Osteoblast (primary cell): Measurements from ENCODE around the gene CALN1. TPM values are rescaled to one million over a fixed set of nuclear protein-coding genes. Genes with fewer than 3 reads are reported as not detected.

ENCODE experiments used
- DNase-seq: peaks from one replicate; pipeline ENCODE4 v3.0.0; 2011; ENCODE audit warnings: low spot score, mixed read lengths; ENCODE audit not compliant: insufficient read length; ENCODE audit errors: missing footprints
- H2AFZ ChIP-seq: 2 replicates; pipeline ENCODE4 v1.6.0; 2011; ENCODE audit warnings: mild to moderate bottlenecking, low read length
- H3K27ac ChIP-seq: 2 replicates; pipeline ENCODE4 v1.5.1; 2011; ENCODE audit warnings: mild to moderate bottlenecking, low read depth, low read length, moderate library complexity
- H3K27me3 ChIP-seq: 2 replicates; pipeline ENCODE4 v1.6.0; 2012; ENCODE audit warnings: mild to moderate bottlenecking, control low read depth, inconsistent platforms, low read length, moderate library complexity; ENCODE audit not compliant: insufficient read depth
- H3K36me3 ChIP-seq: 2 replicates; pipeline ENCODE4 v1.5.1; 2011; ENCODE audit warnings: mild to moderate bottlenecking, low read length, control low read depth, moderate library complexity; ENCODE audit not compliant: insufficient read depth
- H3K4me1 ChIP-seq: 2 replicates; pipeline ENCODE4 v1.5.1; 2011; ENCODE audit warnings: mild to moderate bottlenecking, low read length, control low read depth, moderate library complexity; ENCODE audit not compliant: insufficient read depth
- H3K4me2 ChIP-seq: 2 replicates; pipeline ENCODE4 v1.6.0; 2011; ENCODE audit warnings: mild to moderate bottlenecking, low read length; ENCODE audit not compliant: insufficient read depth
- H3K4me3 ChIP-seq: fragments of 200-600 bp; sonication (generic); 3 replicates; pipeline ENCODE4 v1.5.1; 2012; ENCODE audit warnings: mild to moderate bottlenecking, low read length, inconsistent platforms; ENCODE audit not compliant: insufficient read depth
- H3K79me2 ChIP-seq: 2 replicates; pipeline ENCODE4 v1.6.0; 2012; ENCODE audit warnings: mild to moderate bottlenecking, low read length, control low read depth, inconsistent platforms; ENCODE audit not compliant: insufficient read depth
- H3K9me3 ChIP-seq: 2 replicates; pipeline ENCODE4 v1.5.1; 2011; ENCODE audit warnings: low read depth, low read length, control low read depth
- H4K20me1 ChIP-seq: 2 replicates; pipeline ENCODE4 v1.6.0; 2012; ENCODE audit warnings: mild to moderate bottlenecking, low read length, control low read depth; ENCODE audit not compliant: insufficient read depth
- small RNA-seq: library from RNA; depleted of rRNA; stranded (forward); fragments of <200 nt; gene quantifications from one replicate; pipeline ENCODE3, GENCODE V24; 2012
- total RNA-seq: library from RNA; depleted of rRNA; stranded (reverse); fragments of >200 nt; gene quantifications from 2 replicates; pipeline ENCODE4 v1.2.3, GENCODE V29; 2012
- TF ChIP-seq, protein P1 (sequence below): IDR thresholded peaks from 2 replicates; pipeline ENCODE4 v1.5.1; 2011; ENCODE audit warnings: mild to moderate bottlenecking, low read depth, low read length, moderate library complexity; ENCODE audit errors: extremely low read depth

Gene CALN1
- total RNA-seq, 1 donor, result not detected

DNA sequence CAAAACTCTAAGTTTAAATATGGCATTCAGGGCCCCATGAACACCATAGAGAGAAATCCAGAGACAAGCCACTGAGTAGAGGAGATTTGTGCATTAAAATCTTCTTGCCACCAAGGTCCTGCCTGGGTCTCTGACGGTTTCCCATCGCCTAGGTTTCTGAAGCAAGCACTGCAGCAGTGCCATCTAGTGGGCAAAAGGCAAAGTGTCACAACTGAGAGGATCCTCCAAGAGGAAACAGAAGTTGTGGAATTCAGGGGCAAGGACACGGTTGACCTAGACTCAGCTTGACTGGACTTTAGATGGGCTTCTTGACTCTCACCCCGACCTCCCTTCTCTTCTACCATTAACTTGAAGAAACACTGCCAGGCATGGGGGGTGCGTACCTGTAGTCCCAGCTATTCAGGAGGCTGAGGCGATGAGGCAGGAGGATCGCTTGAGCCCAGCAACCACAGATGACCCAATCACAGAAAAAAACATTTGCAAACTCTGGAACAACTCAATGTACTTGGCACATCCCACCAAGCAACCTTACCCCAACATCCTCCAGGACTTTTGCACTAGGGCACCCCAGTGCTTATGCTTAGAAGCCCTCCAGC is 676.1 kb downstream of the CALN1 start:
- no peaks in the 10 kb centered on the region for H4K20me1 ChIP-seq
- TF ChIP-seq, protein P1, sequence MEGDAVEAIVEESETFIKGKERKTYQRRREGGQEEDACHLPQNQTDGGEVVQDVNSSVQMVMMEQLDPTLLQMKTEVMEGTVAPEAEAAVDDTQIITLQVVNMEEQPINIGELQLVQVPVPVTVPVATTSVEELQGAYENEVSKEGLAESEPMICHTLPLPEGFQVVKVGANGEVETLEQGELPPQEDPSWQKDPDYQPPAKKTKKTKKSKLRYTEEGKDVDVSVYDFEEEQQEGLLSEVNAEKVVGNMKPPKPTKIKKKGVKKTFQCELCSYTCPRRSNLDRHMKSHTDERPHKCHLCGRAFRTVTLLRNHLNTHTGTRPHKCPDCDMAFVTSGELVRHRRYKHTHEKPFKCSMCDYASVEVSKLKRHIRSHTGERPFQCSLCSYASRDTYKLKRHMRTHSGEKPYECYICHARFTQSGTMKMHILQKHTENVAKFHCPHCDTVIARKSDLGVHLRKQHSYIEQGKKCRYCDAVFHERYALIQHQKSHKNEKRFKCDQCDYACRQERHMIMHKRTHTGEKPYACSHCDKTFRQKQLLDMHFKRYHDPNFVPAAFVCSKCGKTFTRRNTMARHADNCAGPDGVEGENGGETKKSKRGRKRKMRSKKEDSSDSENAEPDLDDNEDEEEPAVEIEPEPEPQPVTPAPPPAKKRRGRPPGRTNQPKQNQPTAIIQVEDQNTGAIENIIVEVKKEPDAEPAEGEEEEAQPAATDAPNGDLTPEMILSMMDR, result peak; percentile 92
- no peak overlapping the region for H2AFZ ChIP-seq
- no peak overlapping the region for H3K4me3 ChIP-seq
- H3K4me2 ChIP-seq, result no peak overlapping the region
- no peaks in the 10 kb centered on the region for H3K79me2 ChIP-seq
- no peaks in the 10 kb centered on the region for H3K4me1 ChIP-seq
- no peaks in the 10 kb centered on the region for H3K36me3 ChIP-seq
- H3K27me3 ChIP-seq, result no peaks in the 10 kb centered on the region
- H3K9me3 ChIP-seq, result no peaks in the 10 kb centered on the region
- DNase-seq, result peak; percentile 93
- no peak overlapping the region for H3K27ac ChIP-seq

DNA sequence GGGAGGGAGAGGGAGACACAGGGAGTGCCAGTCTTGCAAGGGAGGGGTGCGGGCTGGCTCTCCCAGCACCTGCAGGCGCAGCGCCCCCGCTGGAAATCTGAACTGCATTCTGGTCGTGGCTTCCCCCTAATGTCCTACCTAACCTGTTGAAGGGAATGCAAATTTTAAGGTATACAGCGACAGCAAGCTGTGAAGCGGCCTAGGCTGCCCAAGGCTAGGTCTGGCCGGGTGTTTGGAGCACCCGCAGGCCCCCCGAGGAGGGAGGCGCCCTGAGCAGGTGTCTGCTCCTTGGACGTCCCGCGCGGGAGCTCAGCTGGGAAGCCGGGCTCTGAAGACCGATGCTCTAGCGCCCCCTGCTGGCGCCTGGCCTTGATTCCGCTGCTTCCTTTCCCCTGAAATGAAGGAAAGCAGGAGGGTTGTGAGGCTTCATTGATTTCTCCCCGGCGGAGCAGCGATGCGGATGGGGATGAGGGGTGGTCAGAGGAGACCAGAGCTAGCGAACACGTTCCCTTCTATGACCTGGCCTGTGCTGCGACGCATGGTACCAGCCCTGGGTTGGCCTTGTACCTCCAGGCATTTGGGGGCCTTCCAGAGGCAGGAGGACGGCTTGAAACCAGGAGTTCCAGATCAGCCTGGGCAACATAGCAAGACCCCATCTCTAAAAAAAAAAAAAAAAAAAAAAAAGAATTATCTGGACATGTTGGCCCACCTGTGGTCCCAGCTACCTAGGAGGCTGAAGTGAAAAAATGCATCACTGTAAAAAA is 678.8 kb downstream of the CALN1 start:
- Histone ChIP-seq H3K27ac (no peak overlapping the region), H3K36me3 (no peaks in the 10 kb centered on the region), H3K4me1 (no peaks in the 10 kb centered on the region), H3K27me3 (no peaks in the 10 kb centered on the region), H4K20me1 (no peaks in the 10 kb centered on the region), H3K4me3 (no peak overlapping the region), H3K9me3 (no peaks in the 10 kb centered on the region), H3K79me2 (no peaks in the 10 kb centered on the region), H3K4me2 (no peak overlapping the region), H2AFZ (no peak overlapping the region)
- TF ChIP-seq, protein P1, result peak; percentile 81
- peak; percentile 95 for DNase-seq

DNA sequence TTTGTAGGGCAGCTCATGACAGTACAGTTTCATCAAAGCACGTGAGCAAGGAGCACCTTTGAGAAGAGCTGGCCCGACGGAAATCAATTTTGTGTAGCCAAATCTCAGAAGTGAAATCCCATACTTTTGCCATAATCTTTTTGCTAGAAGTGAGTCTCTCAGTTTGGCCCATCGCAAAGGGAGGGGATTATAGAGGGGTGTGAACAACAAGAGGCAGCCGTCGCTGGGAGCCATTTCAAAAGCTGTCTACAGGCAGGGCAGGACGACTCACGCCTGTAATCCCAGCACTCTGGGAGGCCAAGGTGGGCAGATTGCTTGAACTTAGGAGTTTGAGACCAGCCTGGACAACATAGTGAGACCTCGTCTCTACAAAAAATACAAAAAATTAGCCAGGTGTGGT is 680.4 kb downstream of the CALN1 start:
- no peak overlapping the region for H3K4me3 ChIP-seq
- no peaks in the 10 kb centered on the region for H3K27me3 ChIP-seq
- no peaks in the 10 kb centered on the region for H3K9me3 ChIP-seq
- TF ChIP-seq, protein P1, result no peak
- no peak overlapping the region for H3K4me2 ChIP-seq
- no peak overlapping the region for H3K27ac ChIP-seq
- H2AFZ ChIP-seq, result no peak overlapping the region
- no peaks in the 10 kb centered on the region for H3K4me1 ChIP-seq
- no peaks in the 10 kb centered on the region for H3K79me2 ChIP-seq
- DNase-seq, result peak; percentile 47
- no peaks in the 10 kb centered on the region for H4K20me1 ChIP-seq
- H3K36me3 ChIP-seq, result no peaks in the 10 kb centered on the region

Small RNA genes lying within 50 kb of the gene (small RNA-seq; reads per million reads assigned to genes)
- gene AC005011.1, result not detected
- gene RNA5SP232, result not detected
